Hepatic stellate cell (primary cell): ENCODE measurements around the gene TAS1R3.
A peak's percentile ranks its signal among the peaks of the same experiment; 100 is the strongest.

Experiments used
- DNase-seq: peaks from one replicate; pipeline ENCODE4 v3.0.0; 2011; ENCODE audit warnings: low spot score

Gene TAS1R3

GRCh38 chr1:1324524-1325287 is 6.4 kb upstream of the TAS1R3 start, which contains the start of the genes CPTP and INTS11:
Gene CPTP (plus strand): TSS chr1:1324802. CDS start chr1:1326911, 2,109 bp downstream.
Gene INTS11 (minus strand): TSS chr1:1324660. CDS start chr1:1324608, 52 bp downstream.
- DNase-seq = peak; percentile 99

- DNase-seq = no peak
Observed at GRCh38 chr1:1325288-1326074, 5.6 kb upstream of the TAS1R3 start.

- no peak for DNase-seq
Observed at GRCh38 chr1:1326075-1326605, 4.9 kb upstream of the TAS1R3 start.

- no peak for DNase-seq
Observed at GRCh38 chr1:1327291-1327690, 3.8 kb upstream of the TAS1R3 start.

GRCh38 chr1:1328254-1328653 is 2.8 kb upstream of the TAS1R3 start:
- no peak for DNase-seq

GRCh38 chr1:1329304-1330210 is 1.5 kb upstream of the TAS1R3 start:
- DNase-seq = no peak

- no peak for DNase-seq
Observed at GRCh38 chr1:1330366-1331067, 563 bp upstream of the TAS1R3 start.

- DNase-seq = no peak
Observed at GRCh38 chr1:1332031-1332755, 1.1 kb downstream of the TAS1R3 start.

- DNase-seq = no peak
Observed at GRCh38 chr1:1332774-1333480, 1.8 kb downstream of the TAS1R3 start.

- no peak for DNase-seq
Observed at GRCh38 chr1:1333551-1334241, 2.6 kb downstream of the TAS1R3 start.

- no peak for DNase-seq
Observed at GRCh38 chr1:1334835-1335234, 3.8 kb downstream of the TAS1R3 start.

- DNase-seq = no peak
Observed at GRCh38 chr1:1335283-1335682, 4.2 kb downstream of the TAS1R3 start.

- DNase-seq = no peak
Observed at GRCh38 chr1:1335792-1336248, 4.7 kb downstream of the TAS1R3 start.

- DNase-seq = no peak
Observed at GRCh38 chr1:1336446-1336845, 5.4 kb downstream of the TAS1R3 start.

GRCh38 chr1:1336931-1337792 is 6.1 kb downstream of the TAS1R3 start:
- no peak for DNase-seq

- no peak for DNase-seq
Observed at GRCh38 chr1:1337793-1338147, 6.7 kb downstream of the TAS1R3 start.

GRCh38 chr1:1338278-1338677 is 7.2 kb downstream of the TAS1R3 start:
- DNase-seq = no peak

GRCh38 chr1:1340185-1340584 is 9.1 kb downstream of the TAS1R3 start:
- DNase-seq = no peak
